GM18511 (cell line): ENCODE measurements around the gene PPM1D.

ENCODE experiments used
- ATAC-seq: cut with Tn5 transposase; IDR thresholded peaks from one replicate; pipeline ENCODE4 v1.9.1; 2021; ENCODE audit warnings: mild to moderate bottlenecking, moderate library complexity; ENCODE audit not compliant: unreplicated experiment

PPM1D gene

DNA sequence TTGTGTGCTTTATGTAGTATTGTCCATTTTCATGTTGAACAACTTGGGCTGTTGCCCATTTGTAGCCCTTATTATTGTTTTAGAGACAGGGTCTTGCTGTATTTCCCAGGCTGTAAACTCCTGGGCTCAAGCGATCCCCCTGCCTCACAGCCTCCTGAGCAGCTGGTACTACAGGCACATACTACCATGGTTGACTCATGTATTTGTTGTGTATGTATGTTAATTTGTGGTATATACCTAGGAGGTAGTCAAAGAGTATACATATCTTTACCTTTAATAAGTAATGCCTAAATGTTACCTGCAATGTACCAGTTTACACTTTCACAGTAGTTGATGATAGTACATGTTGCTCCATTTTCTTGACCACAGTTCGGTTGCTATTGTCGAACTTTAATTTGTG is 18.1 kb downstream of the PPM1D start:
- ATAC-seq = no peak

GRCh38 chr17:60618854-60619526 is 19.0 kb downstream of the PPM1D start:
- no peak for ATAC-seq

GRCh38 chr17:60622961-60623360 is 23.0 kb downstream of the PPM1D start:
- no peak for ATAC-seq

- no peak for ATAC-seq
Observed at GRCh38 chr17:60623415-60623814, 23.4 kb downstream of the PPM1D start.

DNA sequence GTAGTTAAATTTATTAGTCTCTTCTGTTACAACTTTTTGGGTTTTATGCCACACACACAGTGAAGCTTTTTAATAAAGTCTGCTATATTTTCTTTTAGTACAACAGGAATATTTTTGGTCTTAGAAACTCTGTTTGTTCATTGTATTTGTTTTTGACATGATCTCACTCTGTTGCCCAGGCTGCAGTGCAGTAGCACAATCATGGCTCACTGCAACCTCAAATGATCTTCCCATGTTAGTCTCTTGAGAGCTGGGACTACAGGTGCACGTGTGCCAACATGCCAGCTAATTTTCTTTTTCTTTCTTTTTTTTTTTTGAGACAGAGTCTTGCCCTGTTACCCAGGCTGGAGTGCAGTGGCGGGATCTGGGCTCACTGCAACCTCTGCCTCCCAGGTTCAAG is 27.1 kb downstream of the PPM1D start:
- ATAC-seq = no peak

- ATAC-seq = no peak
Observed at GRCh38 chr17:60628252-60628889, 28.4 kb downstream of the PPM1D start.

- no peak for ATAC-seq
Observed at GRCh38 chr17:60629120-60629519, 29.1 kb downstream of the PPM1D start.

DNA sequence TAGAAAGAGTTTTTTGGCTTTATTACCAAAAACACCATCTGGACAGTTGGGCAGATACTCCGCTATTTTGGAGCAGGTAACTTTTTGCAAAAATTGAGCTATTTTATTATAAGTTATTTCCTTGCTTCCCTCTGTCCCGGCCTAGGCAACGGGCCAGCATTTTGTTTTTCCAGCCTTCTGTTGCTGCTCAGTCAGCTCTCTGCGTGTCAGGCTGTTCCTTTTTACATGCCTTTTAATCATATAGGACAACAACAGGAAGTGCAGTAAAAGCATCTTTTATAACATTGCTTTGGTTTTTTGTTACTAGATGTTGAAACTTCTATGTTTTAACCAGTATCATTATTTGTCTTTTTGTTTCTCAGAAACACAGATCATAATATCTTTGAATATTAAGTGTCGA is 30.4 kb downstream of the PPM1D start:
- no peak for ATAC-seq

- no peak for ATAC-seq
Observed at GRCh38 chr17:60631119-60631518, 31.1 kb downstream of the PPM1D start.

DNA sequence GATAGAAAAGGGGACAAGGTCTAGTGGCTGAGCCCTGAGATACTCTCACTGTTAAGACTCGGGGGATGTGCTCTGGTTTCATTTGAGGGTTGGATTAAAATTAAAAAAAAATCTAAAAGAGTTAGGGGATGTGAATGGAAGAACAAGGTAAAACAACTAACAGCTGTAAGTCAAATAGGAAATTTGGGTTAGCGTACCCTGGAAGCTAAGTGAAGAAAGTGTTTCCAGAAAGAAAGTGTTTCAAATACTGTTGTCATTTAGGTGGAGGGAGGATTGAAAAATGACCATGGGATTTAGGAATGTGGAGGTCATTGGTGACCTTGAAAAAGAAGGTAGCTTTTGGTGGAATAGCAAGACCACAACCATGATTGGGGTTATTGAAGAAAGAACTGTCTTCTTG is 37.7 kb downstream of the PPM1D start:
- ATAC-seq = no peak

- ATAC-seq = no peak
Observed at GRCh38 chr17:60639019-60639330, 39.0 kb downstream of the PPM1D start.

GRCh38 chr17:60640503-60640902 is 40.5 kb downstream of the PPM1D start:
- no peak for ATAC-seq

DNA sequence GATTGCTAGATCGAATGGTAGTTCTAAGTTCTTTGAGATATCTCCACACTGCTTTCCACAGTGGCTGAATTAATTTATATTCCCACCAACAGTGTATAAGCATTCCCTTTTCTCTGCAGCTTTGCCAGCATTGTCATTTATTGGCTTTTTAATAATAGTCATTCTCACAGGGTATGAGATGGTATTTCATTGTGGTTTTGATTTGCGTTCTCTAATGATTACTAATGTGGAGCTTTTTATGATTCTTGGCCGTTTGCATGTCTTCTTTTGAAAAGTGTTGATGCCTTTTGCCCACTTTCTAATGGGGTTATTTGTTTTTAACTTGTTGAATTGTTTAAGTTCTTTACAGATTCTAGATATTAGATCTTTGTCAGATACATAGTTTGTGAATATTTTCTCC is 41.1 kb downstream of the PPM1D start:
- ATAC-seq = no peak

DNA sequence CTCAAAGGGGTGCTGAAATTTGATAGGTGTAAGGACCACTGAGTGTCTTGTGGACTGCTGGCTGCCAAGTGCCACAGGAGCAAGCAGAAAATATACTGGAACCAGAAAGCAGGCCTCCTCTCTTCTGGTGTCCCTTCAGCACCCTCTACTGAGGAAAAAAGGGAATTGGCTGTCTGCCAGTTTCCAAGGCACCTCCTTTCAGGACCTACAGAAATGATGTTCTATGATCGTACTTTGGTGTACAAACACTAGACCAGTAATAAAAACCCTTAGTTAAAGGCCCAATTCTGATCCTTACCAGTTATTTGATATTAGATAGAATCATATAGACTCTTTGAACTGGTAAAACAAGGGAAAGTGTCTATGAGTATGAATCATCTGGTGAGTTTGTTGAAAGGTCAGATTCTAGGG is 41.8 kb downstream of the PPM1D start:
- no peak for ATAC-seq

- ATAC-seq = no peak
Observed at GRCh38 chr17:60645918-60646523, 46.0 kb downstream of the PPM1D start.

GRCh38 chr17:60646701-60647100 is 46.7 kb downstream of the PPM1D start:
- no peak for ATAC-seq

- ATAC-seq = no peak
Observed at GRCh38 chr17:60647705-60648104, 47.7 kb downstream of the PPM1D start.

DNA sequence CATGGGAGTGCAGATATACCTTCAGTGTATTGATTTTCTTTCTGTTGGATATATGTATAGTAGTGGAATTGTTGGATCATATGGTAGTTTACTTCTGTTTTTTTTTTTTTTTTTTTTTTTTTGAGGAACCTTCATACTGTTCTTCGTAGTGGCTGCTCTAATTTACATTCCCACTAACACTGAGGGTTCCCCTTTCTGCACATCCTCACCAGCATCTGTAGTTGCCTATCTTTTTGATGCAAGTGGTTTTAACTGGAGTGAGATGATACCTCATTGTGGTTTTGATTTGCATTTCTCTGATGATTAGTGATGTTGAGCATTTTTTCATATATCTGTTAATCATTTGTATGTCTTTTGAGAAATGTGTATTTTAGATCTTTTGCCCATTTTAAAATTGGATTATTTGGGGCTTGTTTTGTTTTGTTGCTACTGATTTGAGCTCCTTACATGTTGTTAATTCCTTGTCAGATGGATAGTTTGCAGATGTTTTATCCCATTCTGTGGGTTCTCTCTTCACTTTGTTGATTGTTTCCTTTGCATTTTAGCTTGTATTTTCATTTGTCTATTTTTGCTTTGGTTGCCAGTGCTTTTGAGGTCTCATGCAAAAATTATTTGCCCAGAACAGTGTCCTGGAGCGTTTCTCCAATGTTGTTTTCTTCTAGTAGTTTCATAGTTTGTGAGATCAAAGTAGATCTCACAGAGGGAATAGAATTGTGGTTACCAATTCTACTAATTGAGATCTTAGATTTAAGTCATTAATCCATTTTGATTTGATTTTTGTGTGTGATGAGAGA is 52.7 kb downstream of the PPM1D start:
- peak; percentile 96 for ATAC-seq

DNA sequence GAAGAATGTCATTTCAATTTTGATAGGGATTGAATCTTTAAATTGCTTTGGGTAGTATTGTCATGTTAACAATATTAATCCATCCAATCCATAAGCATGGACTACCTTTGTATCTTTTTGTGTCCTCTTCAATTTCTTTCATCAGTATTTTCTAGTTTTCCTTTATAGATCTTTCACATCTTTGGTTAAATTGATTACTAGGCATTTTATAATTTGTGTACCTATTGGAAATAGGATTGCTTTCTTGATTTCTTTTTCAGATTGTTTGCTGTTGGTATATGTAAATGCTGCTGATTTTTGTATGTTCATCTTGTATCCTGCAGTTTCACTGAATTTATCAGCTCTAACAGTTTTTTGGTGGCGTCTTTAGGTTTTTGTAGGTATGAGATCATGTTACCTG is 53.6 kb downstream of the PPM1D start:
- ATAC-seq = no peak

- no peak for ATAC-seq
Observed at GRCh38 chr17:60656499-60656898, 56.5 kb downstream of the PPM1D start.

DNA sequence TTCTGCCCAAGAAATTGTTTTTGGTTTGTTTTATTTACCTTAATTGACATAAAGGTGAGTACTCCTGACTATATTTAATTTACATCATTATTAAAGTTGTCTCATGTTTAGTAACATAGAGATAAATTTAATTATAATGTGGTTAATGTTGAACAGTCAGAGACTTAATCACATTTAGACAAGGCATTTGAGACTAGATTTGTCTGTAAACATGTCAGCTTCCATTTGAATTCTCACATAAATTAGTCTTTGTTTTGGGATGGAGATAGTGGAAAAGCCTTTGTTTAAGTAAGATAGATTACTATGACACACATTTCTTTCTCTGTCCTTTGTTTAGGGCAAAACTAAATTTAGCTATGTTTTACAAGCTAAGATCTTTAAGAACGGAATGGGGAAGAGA is 59.2 kb downstream of the PPM1D start:
- ATAC-seq = no peak

DNA sequence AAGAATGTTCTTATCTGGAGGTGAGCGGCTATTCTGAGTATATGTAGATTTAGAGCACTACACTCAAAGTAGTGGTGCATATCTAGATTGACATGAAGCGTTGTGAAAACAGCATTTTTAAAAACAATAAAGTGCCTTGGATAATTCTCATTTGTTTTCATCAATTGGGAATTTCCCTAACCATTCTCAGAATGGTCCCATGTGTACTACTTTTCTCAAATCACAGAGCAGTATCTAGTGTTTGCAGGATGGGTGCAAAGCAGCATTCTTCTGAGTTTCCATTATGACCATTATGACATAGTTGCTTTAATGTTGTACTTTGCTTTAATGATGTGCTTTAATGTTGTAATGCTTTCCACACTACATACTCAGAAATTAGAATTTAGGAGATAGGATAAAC is 61.5 kb downstream of the PPM1D start:
- no peak for ATAC-seq
